GM12878 (cell line): ENCODE data around the gene PMM2. TPM values are rescaled to one million over a fixed set of nuclear protein-coding genes. Genes with fewer than 3 reads are reported as not detected.

ENCODE experiments used
- ATAC-seq: fragments of 200-7000 bp; cut with Tn5 transposase; 3 replicates; pipeline ENCODE4 v1.9.1; 2020; ENCODE audit warnings: mild to moderate bottlenecking, moderate library complexity
- BruUV-seq: library from RNA; stranded (reverse); fragments of 400-500 nt; replicated peaks from 2 replicates; lab custom pipeline; 2021; lab: Mats Ljungman, UMichigan
- CTCF ChIA-PET: fragments of 300-600 bp; sonication (Branson Sonifier 250); formaldehyde crosslinking; extraction: SDS; loops from one replicate; lab custom pipeline; 2021; ENCODE audit warnings: inconsistent platforms; lab: Yijun Ruan, JAX
- POLR2A ChIA-PET: fragments of 350-600 bp; formaldehyde crosslinking; extraction: SDS; loops from one replicate; lab custom pipeline; 2021; ENCODE audit warnings: inconsistent platforms; lab: Charles Lee
- RAD21 ChIA-PET: fragments of 300-600 bp; sonication (Branson Sonifier 250); formaldehyde crosslinking; loops from one replicate; lab custom pipeline; 2023; ENCODE audit warnings: antibody characterized with exemption; ENCODE audit not compliant: unreplicated experiment; lab: Charles Lee
- SMC1A ChIA-PET: fragments of 300-600 bp; sonication (Branson Sonifier 250); formaldehyde crosslinking; loops from one replicate; lab custom pipeline; 2023; ENCODE audit not compliant: unreplicated experiment, uncharacterized antibody; lab: Charles Lee
- DNase-seq: peaks from one replicate; pipeline ENCODE4 v3.0.0-alpha.2; 2011; ENCODE audit warnings: low read depth, low spot score
- FAIRE-seq: peaks from 3 replicates; lab custom pipeline; 2011; peaks lifted over from hg19 to GRCh38; lab: Jason Lieb, UNC
- H2AFZ ChIP-seq: 2 replicates; pipeline ENCODE4 v1.6.0; 2011; ENCODE audit warnings: low read depth, low read length, control low read depth; ENCODE audit not compliant: control insufficient read depth
- H3K27ac ChIP-seq: 2 replicates; pipeline ENCODE4 v1.5.1; 2011; ENCODE audit warnings: control low read depth; ENCODE audit not compliant: control insufficient read depth, insufficient read depth
- H3K27me3 ChIP-seq, 2 experiments: replicated peaks in 1 of 2; 2 replicates each; pipeline versions ENCODE4 v1.6.0 to v1.6.1; 2011; ENCODE audit warnings: low read length in 1 of 2; ENCODE audit not compliant: control insufficient read depth in 2 of 2, insufficient read depth in 2 of 2
- H3K36me3 ChIP-seq, 2 experiments: 2 replicates each; pipeline ENCODE4 v1.5.1; 2011; ENCODE audit warnings: low read length in 1 of 2; ENCODE audit not compliant: control insufficient read depth in 2 of 2, insufficient read depth in 2 of 2
- H3K4me1 ChIP-seq: 2 replicates; pipeline ENCODE4 v1.6.1; 2011; ENCODE audit warnings: mild to moderate bottlenecking, low read length, moderate library complexity, mixed read lengths; ENCODE audit not compliant: control insufficient read depth, insufficient read depth
- H3K4me2 ChIP-seq: 2 replicates; pipeline ENCODE4 v1.6.0; 2011; ENCODE audit warnings: control low read depth; ENCODE audit not compliant: control insufficient read depth, insufficient read depth
- H3K4me3 ChIP-seq: fragments of 200-600 bp; sonication (generic); 2 replicates; pipeline ENCODE4 v1.5.1; 2016
- H3K79me2 ChIP-seq: 2 replicates; pipeline ENCODE4 v1.6.0; 2011; ENCODE audit warnings: low read length; ENCODE audit not compliant: control insufficient read depth, insufficient read depth
- H3K9ac ChIP-seq: 2 replicates; pipeline ENCODE4 v1.8.0; 2011; ENCODE audit warnings: low read length, control low read depth, mixed read lengths; ENCODE audit not compliant: control insufficient read depth, insufficient read depth
- H3K9me3 ChIP-seq: replicated peaks from 3 replicates; pipeline ENCODE4 v1.5.1; 2011; ENCODE audit warnings: mild to moderate bottlenecking, low read length; ENCODE audit not compliant: control insufficient read depth, insufficient read depth
- H4K20me1 ChIP-seq: 2 replicates; pipeline ENCODE4 v1.6.0; 2011; ENCODE audit not compliant: control insufficient read depth, insufficient read depth
- ASH2L ChIP-seq: fragments of 300-600, 200-600 bp; sonication (generic); IDR thresholded peaks from 2 replicates; pipeline ENCODE4 v1.6.1; 2017; ENCODE audit warnings: low read depth, mild to moderate bottlenecking, borderline replicate concordance
- EGR1 ChIP-seq, 2 experiments: IDR thresholded peaks; 1 replicate in 1 of 2; 2 replicates in 1 of 2; pipeline ENCODE4 v1.6.1; 2011 to 2012; ENCODE audit warnings: low read depth in 2 of 2, low read length in 2 of 2, borderline replicate concordance in 1 of 2, mild to moderate bottlenecking in 1 of 2, moderate library complexity in 1 of 2
- FOXK2 ChIP-seq: fragments of 450-650 bp; IDR thresholded peaks from 2 replicates; pipeline ENCODE4 v1.6.1; 2017; ENCODE audit warnings: mild to moderate bottlenecking, moderate library complexity
- HDAC6 ChIP-seq: fragments of 200-600 bp; sonication (generic); IDR thresholded peaks from one replicate; pipeline ENCODE4 v1.8.0; 2017; ENCODE audit warnings: antibody characterized with exemption; ENCODE audit not compliant: unreplicated experiment
- IKZF1 ChIP-seq: fragments of 450-650 bp; conservative IDR thresholded peaks from 2 replicates; pipeline ENCODE4 v1.6.1; 2017; ENCODE audit warnings: antibody characterized with exemption, mild to moderate bottlenecking
- JUND ChIP-seq: IDR thresholded peaks from 2 replicates; pipeline ENCODE4 v1.6.1; 2012; ENCODE audit warnings: low read depth, mild to moderate bottlenecking, low read length, improper control_type of control experiment, moderate library complexity
- LARP7 ChIP-seq: fragments of 450-650 bp; IDR thresholded peaks from 2 replicates; pipeline ENCODE4 v1.6.1; 2017; ENCODE audit warnings: mild to moderate bottlenecking
- RB1 ChIP-seq: fragments of 450-650 bp; formaldehyde crosslinking; IDR thresholded peaks from 2 replicates; pipeline ENCODE4 v1.6.1; 2017; ENCODE audit warnings: mild to moderate bottlenecking, borderline replicate concordance
- SMAD1 ChIP-seq: fragments of 450-650 bp; IDR thresholded peaks from 2 replicates; pipeline ENCODE4 v1.6.1; 2018; ENCODE audit warnings: mild to moderate bottlenecking, low read depth; ENCODE audit not compliant: partially characterized antibody
- SUZ12 ChIP-seq: fragments of 200-600 bp; sonication (generic); IDR thresholded peaks from one replicate; pipeline ENCODE4 v1.6.1; 2018; ENCODE audit warnings: antibody characterized with exemption, mild to moderate bottlenecking; ENCODE audit not compliant: unreplicated experiment
- YBX1 ChIP-seq: fragments of 450-650 bp; IDR thresholded peaks from 2 replicates; pipeline ENCODE4 v1.6.1; 2016; ENCODE audit warnings: antibody characterized with exemption
- ZZZ3 ChIP-seq: IDR thresholded peaks from 2 replicates; pipeline ENCODE4 v1.6.1; 2011; ENCODE audit warnings: low read depth; ENCODE audit not compliant: control insufficient read depth, insufficient read length
- WGBS: methylation state at CpG from one replicate; pipeline ENCODE4 v1.1.6; 2016; ENCODE audit warnings: low lambda C conversion rate; ENCODE audit not compliant: insufficient replicate concordance, insufficient coverage; ENCODE audit errors: missing lambda C conversion rate; 5-methylcytosine and 5-hydroxymethylcytosine counted together
- in situ Hi-C: fragments of 300-500 bp; cut with MboI; formaldehyde crosslinking; loops from 9 replicates; pipeline ENCODE4 v1.14.3; 2018; ENCODE audit warnings: mixed read lengths
- intact Hi-C: fragments of 100-400 bp; cut with micrococcal nuclease; formaldehyde crosslinking; loops from one replicate; pipeline ENCODE4 v1.14.2; 2022; ENCODE audit not compliant: unreplicated experiment
- polyA plus RNA-seq, 11 experiments: library from polyadenylated mRNA; depleted of rRNA in 4 of 11; unstranded in 6 of 11; stranded (reverse) in 5 of 11; fragments of >200 nt; fragmentation: Nextera tagmentation in 4 of 11; fragmentation: Illumina TruSeq in 1 of 11; extraction: Ambion mirVana in 4 of 11; extraction: Trizol in 1 of 11; gene quantifications; 1 replicate in 1 of 11; 2 replicates in 10 of 11; pipeline versions ENCODE4 v1.2.1 to v1.2.3, GENCODE V29; 2011 to 2016; ENCODE audit warnings: inconsistent platforms in 2 of 11, missing spikeins in 2 of 11, low read depth in 1 of 11
- total RNA-seq, 4 experiments: library from RNA; depleted of rRNA in 3 of 4; stranded (reverse); fragments of >200 nt in 3 of 4; fragmentation: Illumina TruSeq in 1 of 4; extraction: Trizol in 1 of 4; gene quantifications; 2 replicates each; pipeline versions ENCODE4 v1.2.1 to v1.2.3, GENCODE V29; 2013 to 2021
- TF ChIP-seq, protein P1 (sequence below): IDR thresholded peaks from 2 replicates; pipeline ENCODE4 v1.6.1; 2011; ENCODE audit warnings: mild to moderate bottlenecking, low read depth, low read length, moderate library complexity; ENCODE audit not compliant: insufficient replicate concordance
- TF ChIP-seq, protein P2 (sequence below): fragments of 450-650 bp; formaldehyde crosslinking; IDR thresholded peaks from 2 replicates; pipeline ENCODE4 v1.5.0; 2022; ENCODE audit warnings: mild to moderate bottlenecking, missing genetic modification characterization
- TF ChIP-seq, protein P3 (sequence below): IDR thresholded peaks from 2 replicates; pipeline ENCODE4 v1.6.1; 2011; ENCODE audit warnings: low read depth, low read length, improper control_type of control experiment, borderline replicate concordance
- TF ChIP-seq, protein P4 (sequence below): fragments of 450-650 bp; IDR thresholded peaks from 2 replicates; pipeline ENCODE4 v1.6.1; 2014; ENCODE audit warnings: mild to moderate bottlenecking
- TF ChIP-seq, protein P5 (sequence below): IDR thresholded peaks from 2 replicates; pipeline ENCODE4 v1.6.1; 2011; ENCODE audit warnings: borderline replicate concordance, low read depth, mild to moderate bottlenecking, moderate library complexity, mixed read lengths, low read length; ENCODE audit not compliant: insufficient read depth; ENCODE audit errors: extremely low read length

Gene PMM2
- total and polyA plus RNA-seq, 10 of the 15 experiments (the other 5 are each of a cell fraction or from before 2014, with no cell fraction given): 22.6 to 69.4 (median 52.3) TPM

DNA sequence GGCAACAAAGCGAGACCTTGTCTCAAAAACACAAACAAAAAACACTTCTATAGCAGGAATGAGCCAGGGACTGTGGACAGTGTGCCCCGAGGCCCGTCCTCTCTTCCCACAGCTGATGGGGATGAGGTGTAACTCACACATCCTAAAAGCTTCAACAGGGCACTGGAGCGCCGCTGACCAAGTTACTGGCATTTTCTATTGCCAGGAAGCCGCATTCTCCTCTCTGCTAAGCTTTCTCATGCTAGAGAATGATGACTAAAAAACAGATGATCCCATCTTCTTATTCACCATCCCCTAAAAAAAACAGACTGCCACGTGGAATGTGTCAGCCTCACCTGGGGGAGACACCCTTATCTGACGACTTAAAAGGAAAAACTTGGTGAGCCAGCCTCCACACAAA is 54.9 kb downstream of the PMM2 start:
- no peak for FAIRE-seq
- H3K4me2 ChIP-seq: no peak overlapping the region
- no TSS peak for BruUV-seq
- RAD21 ChIA-PET: no interaction called here
- DNase-seq: no peak
- H2AFZ ChIP-seq: no peak overlapping the region
- no peaks in the 10 kb centered on the region; the same call in 1 of the 2 replicates for H4K20me1 ChIP-seq
- no peak overlapping the region for H3K27ac ChIP-seq
- in situ Hi-C loops: no loop called here
- H3K36me3 ChIP-seq: peaks cover 35 to 64% of the 10 kb centered on the region in 2 experiments
- H3K79me2 ChIP-seq: no peaks in the 10 kb centered on the region
- SMC1A ChIA-PET: interaction anchor here (0.6 to 1.0 kb wide), 3 partner anchors 18 to 28 kb away, joined by 3 read pairs; no protein-coding TSS in a partner anchor
- intact Hi-C loops: no loop called here
- WGBS: 83% methylated on average over 8 of the region's 8 CpGs
- H3K4me3 ChIP-seq: no peak overlapping the region
- no peaks in the 10 kb centered on the region; the same call in 1 of the 2 replicates for H3K4me1 ChIP-seq
- CTCF ChIA-PET: no interaction called here
- ATAC-seq: no peak
- H3K9me3 ChIP-seq: no peaks in the 10 kb centered on the region
- no peaks in the 10 kb centered on the region for H3K27me3 ChIP-seq
- no peak overlapping the region for H3K9ac ChIP-seq
- POLR2A ChIA-PET: interaction anchor here (0.5 kb wide), 1 partner anchor 287 kb away, joined by 3 read pairs; no protein-coding TSS in a partner anchor
- TF ChIP-seq, protein P1, sequence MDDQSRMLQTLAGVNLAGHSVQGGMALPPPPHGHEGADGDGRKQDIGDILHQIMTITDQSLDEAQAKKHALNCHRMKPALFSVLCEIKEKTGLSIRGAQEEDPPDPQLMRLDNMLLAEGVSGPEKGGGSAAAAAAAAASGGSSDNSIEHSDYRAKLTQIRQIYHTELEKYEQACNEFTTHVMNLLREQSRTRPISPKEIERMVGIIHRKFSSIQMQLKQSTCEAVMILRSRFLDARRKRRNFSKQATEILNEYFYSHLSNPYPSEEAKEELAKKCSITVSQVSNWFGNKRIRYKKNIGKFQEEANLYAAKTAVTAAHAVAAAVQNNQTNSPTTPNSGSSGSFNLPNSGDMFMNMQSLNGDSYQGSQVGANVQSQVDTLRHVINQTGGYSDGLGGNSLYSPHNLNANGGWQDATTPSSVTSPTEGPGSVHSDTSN: no peak
- TF ChIP-seq LARP7 (no peak), YBX1 (no peak), SUZ12 (no peak), JUND (no peak), EGR1 (IDR thresholded peaks at IDR 0.05; ENCODE audit: borderline replicate concordance in 1 of 2, low read depth in 2 of 2, low read length in 2 of 2) (no peak), HDAC6 (no peak), IKZF1 (no peak), RB1 (no peak), SMAD1 (no peak), ASH2L (no peak), FOXK2 (no peak), ZZZ3 (no peak)
- TF ChIP-seq, protein P2, sequence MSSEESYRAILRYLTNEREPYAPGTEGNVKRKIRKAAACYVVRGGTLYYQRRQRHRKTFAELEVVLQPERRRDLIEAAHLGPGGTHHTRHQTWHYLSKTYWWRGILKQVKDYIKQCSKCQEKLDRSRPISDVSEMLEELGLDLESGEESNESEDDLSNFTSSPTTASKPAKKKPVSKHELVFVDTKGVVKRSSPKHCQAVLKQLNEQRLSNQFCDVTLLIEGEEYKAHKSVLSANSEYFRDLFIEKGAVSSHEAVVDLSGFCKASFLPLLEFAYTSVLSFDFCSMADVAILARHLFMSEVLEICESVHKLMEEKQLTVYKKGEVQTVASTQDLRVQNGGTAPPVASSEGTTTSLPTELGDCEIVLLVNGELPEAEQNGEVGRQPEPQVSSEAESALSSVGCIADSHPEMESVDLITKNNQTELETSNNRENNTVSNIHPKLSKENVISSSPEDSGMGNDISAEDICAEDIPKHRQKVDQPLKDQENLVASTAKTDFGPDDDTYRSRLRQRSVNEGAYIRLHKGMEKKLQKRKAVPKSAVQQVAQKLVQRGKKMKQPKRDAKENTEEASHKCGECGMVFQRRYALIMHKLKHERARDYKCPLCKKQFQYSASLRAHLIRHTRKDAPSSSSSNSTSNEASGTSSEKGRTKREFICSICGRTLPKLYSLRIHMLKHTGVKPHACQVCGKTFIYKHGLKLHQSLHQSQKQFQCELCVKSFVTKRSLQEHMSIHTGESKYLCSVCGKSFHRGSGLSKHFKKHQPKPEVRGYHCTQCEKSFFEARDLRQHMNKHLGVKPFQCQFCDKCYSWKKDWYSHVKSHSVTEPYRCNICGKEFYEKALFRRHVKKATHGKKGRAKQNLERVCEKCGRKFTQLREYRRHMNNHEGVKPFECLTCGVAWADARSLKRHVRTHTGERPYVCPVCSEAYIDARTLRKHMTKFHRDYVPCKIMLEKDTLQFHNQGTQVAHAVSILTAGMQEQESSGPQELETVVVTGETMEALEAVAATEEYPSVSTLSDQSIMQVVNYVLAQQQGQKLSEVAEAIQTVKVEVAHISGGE (CRISPR knock-in tag): no peak
- TF ChIP-seq, protein P3, sequence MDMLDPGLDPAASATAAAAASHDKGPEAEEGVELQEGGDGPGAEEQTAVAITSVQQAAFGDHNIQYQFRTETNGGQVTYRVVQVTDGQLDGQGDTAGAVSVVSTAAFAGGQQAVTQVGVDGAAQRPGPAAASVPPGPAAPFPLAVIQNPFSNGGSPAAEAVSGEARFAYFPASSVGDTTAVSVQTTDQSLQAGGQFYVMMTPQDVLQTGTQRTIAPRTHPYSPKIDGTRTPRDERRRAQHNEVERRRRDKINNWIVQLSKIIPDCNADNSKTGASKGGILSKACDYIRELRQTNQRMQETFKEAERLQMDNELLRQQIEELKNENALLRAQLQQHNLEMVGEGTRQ: no peak
- TF ChIP-seq, protein P4, sequence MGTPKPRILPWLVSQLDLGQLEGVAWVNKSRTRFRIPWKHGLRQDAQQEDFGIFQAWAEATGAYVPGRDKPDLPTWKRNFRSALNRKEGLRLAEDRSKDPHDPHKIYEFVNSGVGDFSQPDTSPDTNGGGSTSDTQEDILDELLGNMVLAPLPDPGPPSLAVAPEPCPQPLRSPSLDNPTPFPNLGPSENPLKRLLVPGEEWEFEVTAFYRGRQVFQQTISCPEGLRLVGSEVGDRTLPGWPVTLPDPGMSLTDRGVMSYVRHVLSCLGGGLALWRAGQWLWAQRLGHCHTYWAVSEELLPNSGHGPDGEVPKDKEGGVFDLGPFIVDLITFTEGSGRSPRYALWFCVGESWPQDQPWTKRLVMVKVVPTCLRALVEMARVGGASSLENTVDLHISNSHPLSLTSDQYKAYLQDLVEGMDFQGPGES: no peak
- TF ChIP-seq, protein P5, sequence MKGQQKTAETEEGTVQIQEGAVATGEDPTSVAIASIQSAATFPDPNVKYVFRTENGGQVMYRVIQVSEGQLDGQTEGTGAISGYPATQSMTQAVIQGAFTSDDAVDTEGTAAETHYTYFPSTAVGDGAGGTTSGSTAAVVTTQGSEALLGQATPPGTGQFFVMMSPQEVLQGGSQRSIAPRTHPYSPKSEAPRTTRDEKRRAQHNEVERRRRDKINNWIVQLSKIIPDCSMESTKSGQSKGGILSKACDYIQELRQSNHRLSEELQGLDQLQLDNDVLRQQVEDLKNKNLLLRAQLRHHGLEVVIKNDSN: no peak
